LNCAP (cell line): Measurements from ENCODE around the gene DUS1L.

Source experiments
- TF ChIP-seq, protein P1 (sequence below): fragments of 450-650 bp; IDR thresholded peaks from 2 replicates; pipeline ENCODE4 v1.5.1; 2017; ENCODE audit warnings: mild to moderate bottlenecking

Gene DUS1L

DNA sequence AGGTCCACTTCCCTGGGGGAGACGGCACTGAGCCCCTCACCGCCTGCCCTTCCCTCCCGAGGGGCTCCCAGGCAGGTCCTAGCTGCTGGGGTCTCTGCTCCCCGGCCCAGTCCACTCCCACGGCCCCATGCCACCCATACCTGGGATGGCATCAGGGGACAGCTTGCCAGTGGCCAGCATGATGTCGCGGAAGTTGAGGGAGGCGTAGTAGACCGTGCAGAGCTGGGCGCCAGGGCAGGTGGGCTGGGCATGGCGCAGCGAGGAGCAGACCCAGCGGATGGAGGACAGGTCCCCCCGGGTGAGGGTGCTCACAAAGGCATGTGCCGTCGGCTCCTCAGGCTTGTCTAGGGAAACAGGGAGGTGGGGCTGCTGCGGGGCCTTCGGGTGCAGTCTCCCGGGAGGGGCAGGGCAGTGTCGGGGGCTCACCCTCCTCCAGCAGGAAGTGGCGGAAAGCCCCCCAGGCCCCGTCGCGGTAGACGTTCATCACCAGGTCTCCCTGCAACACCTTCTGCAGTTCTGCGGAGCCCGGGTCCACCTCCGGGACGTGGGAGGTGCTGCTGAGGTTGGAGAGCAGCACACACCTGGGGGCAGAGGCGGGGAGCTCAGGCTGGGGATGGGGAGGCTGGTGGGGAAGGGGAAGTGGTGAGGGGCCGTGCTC lies 18.9 kb upstream of the DUS1L start:
- TF ChIP-seq, protein P1, sequence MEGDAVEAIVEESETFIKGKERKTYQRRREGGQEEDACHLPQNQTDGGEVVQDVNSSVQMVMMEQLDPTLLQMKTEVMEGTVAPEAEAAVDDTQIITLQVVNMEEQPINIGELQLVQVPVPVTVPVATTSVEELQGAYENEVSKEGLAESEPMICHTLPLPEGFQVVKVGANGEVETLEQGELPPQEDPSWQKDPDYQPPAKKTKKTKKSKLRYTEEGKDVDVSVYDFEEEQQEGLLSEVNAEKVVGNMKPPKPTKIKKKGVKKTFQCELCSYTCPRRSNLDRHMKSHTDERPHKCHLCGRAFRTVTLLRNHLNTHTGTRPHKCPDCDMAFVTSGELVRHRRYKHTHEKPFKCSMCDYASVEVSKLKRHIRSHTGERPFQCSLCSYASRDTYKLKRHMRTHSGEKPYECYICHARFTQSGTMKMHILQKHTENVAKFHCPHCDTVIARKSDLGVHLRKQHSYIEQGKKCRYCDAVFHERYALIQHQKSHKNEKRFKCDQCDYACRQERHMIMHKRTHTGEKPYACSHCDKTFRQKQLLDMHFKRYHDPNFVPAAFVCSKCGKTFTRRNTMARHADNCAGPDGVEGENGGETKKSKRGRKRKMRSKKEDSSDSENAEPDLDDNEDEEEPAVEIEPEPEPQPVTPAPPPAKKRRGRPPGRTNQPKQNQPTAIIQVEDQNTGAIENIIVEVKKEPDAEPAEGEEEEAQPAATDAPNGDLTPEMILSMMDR, result no peak

DNA sequence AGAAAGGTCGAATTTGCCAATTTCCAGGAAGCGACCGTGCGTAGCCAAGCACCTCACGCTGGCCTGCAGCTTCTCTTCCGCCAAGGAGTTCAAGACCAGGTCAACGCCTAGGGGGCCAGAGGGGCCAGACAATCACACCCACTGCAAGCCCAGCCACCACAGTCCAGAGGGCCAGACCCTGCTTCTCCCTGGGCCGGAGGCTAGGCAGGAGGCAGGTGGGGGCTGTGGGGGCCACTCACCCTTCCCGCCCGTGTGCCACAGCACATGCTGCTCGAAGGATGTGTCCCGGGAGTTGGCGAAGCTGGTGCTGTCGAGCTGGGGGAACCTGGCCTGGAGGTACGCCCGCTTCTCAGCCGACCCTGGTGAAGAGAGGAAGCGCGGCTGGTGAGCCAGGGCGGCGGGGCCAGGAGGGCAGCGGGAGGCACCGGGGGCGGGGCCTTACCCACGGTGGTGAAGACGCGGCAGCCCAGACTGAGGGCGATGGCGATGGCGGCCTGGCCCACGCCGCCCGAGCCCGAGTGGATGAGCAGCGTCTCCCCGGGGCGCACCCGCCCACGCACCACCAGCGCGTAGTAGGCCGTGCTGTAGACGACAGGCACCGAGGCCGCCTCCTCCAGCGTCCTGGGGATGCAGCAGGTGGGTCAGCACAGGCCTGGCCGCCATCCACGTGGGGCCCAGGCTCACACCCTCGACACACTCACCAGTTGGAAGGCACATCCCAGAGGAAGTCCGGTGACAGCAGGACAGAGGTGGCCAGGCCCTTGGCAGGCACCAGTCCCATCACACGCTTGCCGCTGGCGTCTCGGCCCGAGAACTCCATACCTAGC lies 18.1 kb upstream of the DUS1L start:
- TF ChIP-seq, protein P1, result no peak

DNA sequence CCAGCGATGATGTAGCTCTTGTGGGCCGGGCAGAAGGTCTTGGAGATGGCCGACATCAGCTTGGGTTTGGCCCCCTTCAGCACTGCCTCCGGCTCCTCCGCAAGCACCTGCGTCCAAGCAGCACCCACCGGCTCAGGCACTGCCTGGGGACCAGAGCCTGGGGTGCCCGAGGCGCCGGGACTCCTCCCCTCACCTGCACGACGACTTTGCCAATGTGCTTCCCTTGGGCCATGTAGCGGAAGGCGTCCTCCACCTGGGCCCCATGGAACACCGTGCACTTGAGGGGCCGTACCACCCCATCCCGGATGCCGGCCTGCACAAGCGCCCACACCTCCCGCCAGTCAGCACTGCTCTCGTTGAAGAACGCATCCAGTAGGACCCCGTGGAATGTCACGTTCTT lies 17.4 kb upstream of the DUS1L start:
- TF ChIP-seq, protein P1, result no peak

DNA sequence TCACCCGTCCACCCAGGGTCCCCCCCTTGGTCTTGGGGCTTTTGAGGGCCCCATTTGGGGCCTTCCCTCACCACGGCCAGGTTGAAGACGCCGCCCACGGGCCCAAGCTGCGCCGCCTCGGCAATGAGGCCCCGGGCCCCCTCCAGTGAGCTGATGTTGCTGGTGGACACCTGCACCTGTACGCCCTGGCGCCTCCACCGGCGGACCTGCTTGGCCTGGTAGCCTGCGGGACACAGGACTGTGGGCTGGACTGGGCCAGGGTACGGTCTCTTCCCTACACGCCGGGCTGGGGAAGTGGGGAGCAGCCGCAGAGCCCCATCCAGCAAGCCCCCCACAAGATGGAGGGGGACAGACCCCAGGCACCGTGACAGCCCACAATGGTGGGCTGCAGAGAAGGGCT lies 16.9 kb upstream of the DUS1L start:
- TF ChIP-seq, protein P1, result no peak

DNA sequence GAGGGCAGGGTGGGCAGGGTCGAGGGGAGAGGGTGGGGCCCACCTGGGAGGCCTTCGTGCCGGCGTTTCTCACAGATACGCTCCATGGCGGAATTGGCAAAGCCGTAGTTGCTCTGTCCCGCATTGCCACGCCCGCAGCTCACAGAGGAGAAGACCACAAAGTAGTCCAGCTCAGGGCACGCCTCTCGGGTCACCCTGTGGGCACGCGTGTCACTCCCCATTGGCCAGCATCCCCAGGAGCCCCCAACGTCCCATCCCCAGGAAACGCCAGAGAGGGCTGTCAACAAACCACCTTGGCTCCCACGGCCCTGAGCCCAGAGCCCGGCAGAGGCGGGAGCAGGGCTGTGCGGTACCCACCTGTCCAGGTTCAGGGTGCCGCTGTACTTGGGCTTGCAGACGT lies 16.4 kb upstream of the DUS1L start:
- TF ChIP-seq, protein P1, result no peak

DNA sequence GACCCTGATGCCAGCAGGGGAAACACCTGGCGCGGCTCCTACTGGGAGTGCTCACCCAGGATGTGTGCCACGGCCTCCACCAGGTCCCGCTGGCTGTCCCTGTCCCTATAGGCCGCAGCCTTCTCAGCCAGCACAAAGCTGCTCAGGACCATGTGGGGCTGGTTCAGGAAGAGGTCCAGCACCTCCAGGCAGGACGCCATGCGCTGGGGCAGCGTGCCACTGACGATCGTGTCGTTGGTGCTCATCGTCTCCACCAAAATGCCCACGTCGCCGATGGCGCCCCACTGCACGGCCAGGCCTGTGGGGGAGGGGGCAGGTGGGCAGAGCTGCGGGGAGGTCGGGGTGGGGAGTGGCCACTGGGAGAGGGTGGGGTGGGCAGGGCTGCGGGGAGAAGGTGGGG lies 15.9 kb upstream of the DUS1L start:
- TF ChIP-seq, protein P1, result no peak

DNA sequence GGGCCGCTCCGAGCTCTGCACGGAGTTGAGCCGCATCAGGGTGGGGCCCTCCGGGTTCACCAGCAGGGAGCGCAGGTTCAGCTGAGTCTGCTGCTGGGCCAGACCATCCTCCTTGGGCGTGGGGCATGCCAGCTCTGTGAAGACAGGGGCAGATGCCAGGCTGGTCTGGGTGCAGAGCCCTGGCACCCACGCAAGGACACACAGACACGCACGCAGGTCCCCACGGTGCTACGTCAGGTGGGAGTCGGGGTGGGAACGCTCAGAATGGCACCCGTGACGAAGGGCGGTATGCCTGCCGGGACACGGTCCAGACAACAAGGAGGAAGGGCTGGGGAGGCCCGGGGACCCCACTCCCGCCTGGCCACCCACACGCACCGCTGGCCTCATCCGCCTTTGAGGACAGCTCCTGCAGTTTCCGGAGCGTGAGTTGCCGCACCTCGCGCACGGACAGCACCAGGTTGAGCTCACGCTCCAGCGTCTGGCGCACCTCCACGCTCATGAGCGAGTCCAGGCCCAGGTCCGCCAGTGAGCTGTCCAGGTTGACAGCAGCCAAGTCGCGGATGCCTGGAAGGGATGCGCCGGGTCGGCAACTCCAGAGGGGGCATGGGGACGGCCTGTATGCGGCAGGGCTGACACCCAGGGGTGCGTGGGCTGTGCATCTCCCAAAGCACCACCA lies 15.3 kb upstream of the DUS1L start:
- TF ChIP-seq, protein P1, result no peak
